ENCODE data around the gene NPAS3. TPM values are rescaled to one million over a fixed set of nuclear protein-coding genes. Genes with fewer than 3 reads are reported as not detected.

Gene NPAS3
- polyA plus RNA-seq, 2 of the 4 experiments (the other 2 are of a cell fraction): not detected

GRCh38 chr14:33642691-33643244 lies 704.1 kb downstream of the NPAS3 start:
- WGBS (ENCODE audit: missing lambda C conversion rate): 14% methylated on average over 4 of the region's 4 CpGs
- no peak overlapping the region for H3K4me2 ChIP-seq
- H3K4me3 ChIP-seq: no peak overlapping the region
- no peak for TF ChIP-seq ESRRA (IDR thresholded peaks at IDR 0.05; ENCODE audit: borderline replicate concordance, low read length)
- TF ChIP-seq NPAS2 (CRISPR knock-in tag; IDR thresholded peaks at IDR 0.05; ENCODE audit: borderline replicate concordance): no peak
- TF ChIP-seq CEBPB (IDR thresholded peaks at IDR 0.05): no peak
- no peak for TF ChIP-seq FOXS1 (CRISPR knock-in tag; IDR thresholded peaks at IDR 0.05)
- TF ChIP-seq EHMT2 (IDR thresholded peaks at IDR 0.05; ENCODE audit: low read depth): no peak
- no peak for TF ChIP-seq HOXB13 (CRISPR knock-in tag; IDR thresholded peaks at IDR 0.05; ENCODE audit: low read depth)
- TF ChIP-seq MAX (IDR thresholded peaks at IDR 0.05): no peak
- TF ChIP-seq RFX5 (IDR thresholded peaks at IDR 0.05): no peak
- TF ChIP-seq HDAC2 (IDR thresholded peaks at IDR 0.05): no peak
- no peak for TF ChIP-seq NR3C1 (IDR thresholded peaks at IDR 0.05)
- TF ChIP-seq BHLHE40 (IDR thresholded peaks at IDR 0.05; ENCODE audit: low read depth, low read length): no peak
- TF ChIP-seq TFCP2L1 (CRISPR knock-in tag; IDR thresholded peaks at IDR 0.05): no peak
- TF ChIP-seq RARB (CRISPR knock-in tag; IDR thresholded peaks at IDR 0.05): no peak
- TF ChIP-seq FOSB (CRISPR knock-in tag; IDR thresholded peaks at IDR 0.05): no peak
- TF ChIP-seq POLR2A (IDR thresholded peaks at IDR 0.05; ENCODE audit: low read length): no peak
- POLR2A ChIA-PET: no interaction called here
- ATAC-seq (no peak), DNase-seq (ENCODE audit: low read depth in 1 of 2, low spot score in 1 of 2) (no peak), FAIRE-seq (no peak)
- no peaks in the 10 kb centered on the region for H3K9me3 ChIP-seq
- CTCF ChIA-PET: no interaction called here
- no peaks in the 10 kb centered on the region for H3K4me1 ChIP-seq
- no peak overlapping the region for H3K27ac ChIP-seq

- ATAC-seq: no peak
- 20% methylated on average over 5 of the region's 5 CpGs for WGBS (ENCODE audit: missing lambda C conversion rate)
- Histone ChIP-seq H3K4me1 (no peaks in the 10 kb centered on the region), H3K4me3 (no peak overlapping the region), H3K9me3 (no peaks in the 10 kb centered on the region), H3K27ac (no peak overlapping the region), H3K4me2 (no peak overlapping the region)
- ChIA-PET POLR2A (no interaction called here), CTCF (no interaction called here)
- no peak for DNase-seq (ENCODE audit: low read depth in 1 of 2, low spot score in 1 of 2)
- no peak for FAIRE-seq
- TF ChIP-seq ZC3H11A (IDR thresholded peaks at IDR 0.05) (no peak), FOSL2 (IDR thresholded peaks at IDR 0.05) (no peak), FOSL2 (CRISPR knock-in tag; IDR thresholded peaks at IDR 0.05) (no peak), HOXB5 (CRISPR knock-in tag; IDR thresholded peaks at IDR 0.05) (no peak), NR3C1 (IDR thresholded peaks at IDR 0.05) (no peak), PBX3 (IDR thresholded peaks at IDR 0.05) (no peak), GATA3 (IDR thresholded peaks at IDR 0.05; ENCODE audit: borderline replicate concordance) (no peak), ESRRA (IDR thresholded peaks at IDR 0.05; ENCODE audit: borderline replicate concordance, low read length) (no peak), POLR2A (IDR thresholded peaks at IDR 0.05; ENCODE audit: low read length) (no peak), EHMT2 (IDR thresholded peaks at IDR 0.05; ENCODE audit: low read depth) (no peak), ATOH8 (CRISPR knock-in tag; IDR thresholded peaks at IDR 0.05; ENCODE audit: low read depth) (no peak), E2F6 (IDR thresholded peaks at IDR 0.05; ENCODE audit: borderline replicate concordance, low read depth) (no peak), MYC (IDR thresholded peaks at IDR 0.05; ENCODE audit: borderline replicate concordance, low read length) (no peak), FOXS1 (CRISPR knock-in tag; IDR thresholded peaks at IDR 0.05) (no peak), RAD21 (conservative IDR thresholded peaks at IDR 0.05 in 1 of 2, IDR thresholded peaks at IDR 0.05 in 1 of 2) (no peak), FOSB (CRISPR knock-in tag; IDR thresholded peaks at IDR 0.05) (no peak), RARB (CRISPR knock-in tag; IDR thresholded peaks at IDR 0.05) (no peak), TP53 (CRISPR knock-in tag; IDR thresholded peaks at IDR 0.05) (no peak)
Measured at GRCh38 chr14:33643426-33644181, 704.9 kb downstream of the NPAS3 start.

Measured in A549 (cell line).